GM19025 (cell line): ENCODE measurements around the gene CD200.

Experiments
- ATAC-seq: cut with Tn5 transposase; IDR thresholded peaks from one replicate; pipeline ENCODE4 v1.9.1; 2021; ENCODE audit warnings: mild to moderate bottlenecking, low read depth, moderate library complexity; ENCODE audit not compliant: unreplicated experiment

The CD200 gene

GRCh38 chr3:112327371-112327951 is 5.5 kb upstream of the CD200 start:
- peak; percentile 97 for ATAC-seq

GRCh38 chr3:112331851-112332250 is 1.1 kb upstream of the CD200 start:
- no peak for ATAC-seq

- ATAC-seq, result peak; percentile 14
Measured at GRCh38 chr3:112333381-112334317, 693 bp downstream of the CD200 start.

DNA sequence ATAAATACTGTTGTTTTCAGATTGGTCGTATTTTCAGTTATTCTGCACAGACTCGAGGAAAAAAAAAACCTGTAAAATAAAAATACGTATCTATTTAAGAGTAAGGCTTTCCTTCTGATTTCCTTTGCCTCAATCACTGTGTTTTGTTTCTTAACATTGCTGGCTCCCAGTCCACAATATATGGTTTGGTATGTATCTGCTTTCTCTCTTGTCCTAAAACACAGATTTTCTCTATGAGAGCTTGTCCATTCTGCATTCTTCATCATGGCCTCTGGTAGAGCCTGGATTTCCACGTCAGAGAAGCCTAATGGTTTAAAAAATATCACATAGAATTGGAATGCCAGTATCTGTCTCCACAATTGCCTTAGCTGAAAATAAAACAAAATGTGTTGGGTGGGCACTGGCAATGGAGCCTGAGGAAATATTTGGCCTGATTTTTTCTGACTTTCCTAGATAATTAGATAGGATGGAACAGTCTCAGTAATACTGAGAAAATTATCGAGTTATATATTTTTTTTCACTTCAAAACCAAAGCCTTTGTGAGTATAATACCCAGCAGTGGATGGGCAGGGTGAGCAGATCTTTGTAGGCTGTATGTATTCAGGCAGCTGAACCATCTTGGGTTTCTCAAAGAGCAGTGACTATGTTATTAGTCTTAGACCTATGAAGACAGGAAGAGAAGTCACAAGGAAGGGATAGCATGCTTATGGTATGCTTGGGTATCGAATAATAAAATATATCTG is 1.9 kb downstream of the CD200 start:
- no peak for ATAC-seq

DNA sequence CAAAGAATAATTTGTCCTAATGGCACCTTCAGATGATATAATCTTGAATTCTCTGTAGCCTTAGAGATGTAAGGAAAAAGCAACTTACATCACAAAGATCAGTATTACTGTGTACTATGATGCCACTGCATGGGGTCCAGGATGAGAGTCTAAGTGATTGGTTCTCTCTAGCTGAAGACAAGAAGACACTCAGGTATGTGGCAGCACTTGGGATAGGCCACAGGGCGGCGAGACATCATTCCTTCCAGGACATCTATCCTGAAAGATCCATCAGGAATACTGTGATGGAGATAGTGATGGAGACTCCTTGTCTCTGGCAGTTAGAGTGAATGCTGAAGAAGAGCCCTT is 2.5 kb downstream of the CD200 start:
- ATAC-seq, result no peak

DNA sequence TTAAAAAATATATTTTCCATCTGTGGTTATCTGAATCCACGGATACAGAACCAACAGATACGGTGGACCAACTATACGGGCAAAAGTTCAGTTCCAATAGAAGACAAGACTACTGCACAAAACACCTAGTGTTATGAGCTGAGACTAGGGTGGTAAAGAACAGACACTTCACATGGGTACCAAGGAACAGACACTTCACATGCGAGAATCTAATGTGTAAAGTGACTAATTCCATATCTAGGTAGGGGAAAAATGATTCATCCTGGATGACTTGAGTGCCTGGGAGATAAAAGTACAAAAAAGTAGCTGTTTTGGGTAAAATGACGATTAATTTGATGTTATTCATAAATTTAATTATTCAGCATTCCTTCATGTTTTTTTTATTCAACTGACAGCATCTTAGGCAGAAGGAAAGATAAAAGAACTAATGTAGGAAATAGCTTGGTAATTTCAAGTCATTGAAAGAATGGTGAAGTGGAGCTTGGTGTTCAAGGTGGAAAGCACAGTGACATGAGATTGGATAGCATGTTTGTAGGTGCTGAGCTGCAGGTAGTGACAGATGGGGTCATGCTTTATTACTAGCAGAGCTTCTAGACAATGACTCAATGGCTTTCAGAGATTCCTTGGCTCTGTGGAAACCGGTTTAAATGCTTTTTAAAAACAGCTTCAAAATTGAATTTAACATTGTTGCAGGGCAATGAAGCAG is 5.2 kb downstream of the CD200 start:
- no peak for ATAC-seq

GRCh38 chr3:112338727-112339056 is 5.7 kb downstream of the CD200 start:
- no peak for ATAC-seq

GRCh38 chr3:112339134-112339533 is 6.2 kb downstream of the CD200 start:
- ATAC-seq, result no peak

- no peak for ATAC-seq
Measured at GRCh38 chr3:112339609-112340008, 6.7 kb downstream of the CD200 start.

DNA sequence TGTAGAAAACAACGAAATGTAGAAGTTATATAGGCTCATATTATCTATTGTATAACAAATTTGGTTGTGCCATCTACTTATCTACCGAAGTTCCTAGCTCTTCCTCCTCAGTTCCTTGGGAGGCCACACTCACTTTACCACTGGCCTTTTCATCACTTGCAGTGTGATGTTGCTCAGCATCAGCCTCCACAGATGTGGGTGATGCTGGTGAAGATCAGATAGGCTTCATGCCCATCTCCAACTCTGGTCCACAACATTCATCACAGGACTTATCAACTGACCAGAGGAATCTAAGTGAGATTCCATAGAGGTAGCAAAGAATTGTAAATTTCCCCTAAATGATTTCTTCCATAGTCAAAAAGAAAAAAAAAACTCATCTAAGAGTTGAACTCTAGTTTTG is 8.4 kb downstream of the CD200 start:
- ATAC-seq, result no peak

GRCh38 chr3:112345681-112346080 is 12.7 kb downstream of the CD200 start:
- no peak for ATAC-seq

DNA sequence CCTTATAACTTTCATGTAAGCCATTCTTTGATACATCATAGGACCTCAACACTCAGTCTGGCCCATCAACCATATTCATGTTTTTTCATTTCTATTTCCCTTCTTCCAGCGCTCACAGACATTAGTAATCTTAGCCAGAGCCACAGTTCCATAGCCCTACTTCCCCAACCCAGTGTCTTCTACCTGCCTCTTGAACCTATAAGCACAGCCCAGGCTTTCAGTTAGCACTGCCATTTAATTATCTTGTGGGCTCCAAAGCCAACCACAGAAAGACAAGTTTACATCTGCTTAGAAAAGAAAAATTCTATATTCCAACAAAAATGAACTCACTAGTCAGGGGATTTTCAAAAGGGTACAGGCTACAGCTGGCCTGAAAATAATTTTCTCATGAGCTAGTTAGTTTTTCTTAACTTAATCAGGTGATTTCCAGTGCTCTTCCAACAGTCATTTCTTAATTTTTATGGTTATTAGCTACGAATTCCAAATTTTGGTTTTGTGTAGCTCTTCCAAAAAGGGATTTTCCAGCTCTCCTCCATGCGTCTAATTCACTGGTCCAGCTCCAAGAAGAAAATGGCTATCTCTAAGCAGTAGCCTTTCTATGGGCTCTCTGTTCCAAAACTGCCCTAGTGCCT is 13.7 kb downstream of the CD200 start:
- ATAC-seq, result no peak

GRCh38 chr3:112348943-112349342 is 16.0 kb downstream of the CD200 start:
- no peak for ATAC-seq

- no peak for ATAC-seq
Measured at GRCh38 chr3:112349557-112349956, 16.6 kb downstream of the CD200 start.

- ATAC-seq, result no peak
Measured at GRCh38 chr3:112350018-112350810, 17.3 kb downstream of the CD200 start.

DNA sequence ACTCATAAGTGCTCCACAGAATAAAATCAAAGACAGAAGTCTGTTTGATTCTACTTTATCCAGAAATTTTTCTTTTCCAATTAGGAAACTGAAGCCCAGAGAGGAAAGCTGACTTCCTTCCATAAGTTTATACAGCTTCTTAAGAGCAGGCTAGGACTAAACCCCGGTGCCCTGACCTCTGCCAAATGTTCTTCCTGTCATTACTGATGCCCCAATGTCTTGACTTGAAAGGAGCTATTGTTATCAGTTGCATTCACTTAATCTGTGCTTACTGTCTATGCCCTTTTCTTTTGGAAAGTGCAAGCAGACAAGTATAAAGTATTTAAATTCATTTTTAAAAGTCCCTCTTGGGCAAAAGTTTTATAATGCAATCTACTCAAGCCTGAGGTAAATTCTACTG is 18.1 kb downstream of the CD200 start:
- no peak for ATAC-seq

- no peak for ATAC-seq
Measured at GRCh38 chr3:112351823-112352222, 18.9 kb downstream of the CD200 start.

DNA sequence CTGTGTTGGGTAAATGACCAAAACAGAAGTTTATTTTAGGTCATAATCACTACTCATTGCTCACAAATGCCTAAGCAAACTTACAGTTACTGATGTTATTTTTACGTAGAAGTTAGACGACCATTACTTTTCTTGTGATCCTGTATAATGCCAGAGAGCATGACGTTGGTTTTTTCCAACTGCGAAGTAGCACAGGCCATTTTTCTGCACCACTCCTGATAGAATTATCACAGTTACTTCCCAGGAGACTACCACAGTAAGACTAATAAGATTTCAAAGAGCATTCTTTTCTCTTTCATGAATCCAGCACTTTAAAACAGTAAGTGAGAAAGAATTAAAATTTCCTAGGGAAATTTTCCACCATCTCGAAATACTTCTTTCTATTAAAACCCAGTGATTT is 19.8 kb downstream of the CD200 start:
- ATAC-seq, result no peak

DNA sequence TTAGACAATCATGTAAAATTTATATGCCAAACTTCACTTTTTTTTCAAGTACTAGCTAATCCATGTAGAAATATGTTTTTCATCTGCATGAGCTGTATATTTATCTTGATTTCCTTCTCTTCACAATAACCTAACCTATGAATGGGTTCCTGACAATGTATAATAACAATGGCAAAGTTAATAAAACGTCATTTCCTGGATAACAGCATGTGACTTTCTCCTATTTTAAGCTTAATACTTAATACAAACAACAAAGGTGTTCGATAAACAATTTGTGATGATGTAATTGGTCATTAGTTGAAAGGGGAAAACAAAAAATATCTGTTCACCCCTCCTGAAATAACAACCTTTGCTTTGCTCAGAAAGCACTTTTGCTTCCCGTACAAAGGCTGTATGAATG is 20.4 kb downstream of the CD200 start:
- no peak for ATAC-seq
